GM23248 (cell line): Measurements from ENCODE around the gene RNF214. TPM values are rescaled to one million over a fixed set of nuclear protein-coding genes. Genes with fewer than 3 reads are reported as not detected.
A peak's percentile ranks its signal among the peaks of the same experiment; 100 is the strongest.
"Not testable (repeated sequence)": the region's sequence is repeated elsewhere in the genome, so short reads cannot be mapped to it uniquely, and the experiment has no call there.

Source experiments
- DNase-seq: peaks from one replicate; pipeline ENCODE4 v3.0.0-alpha.2; 2015
- H2AFZ ChIP-seq: fragments of 200-600 bp; sonication (generic); 2 replicates; pipeline ENCODE4 v1.6.1; 2016; ENCODE audit warnings: antibody characterized with exemption
- H3F3A ChIP-seq: fragments of 200-600 bp; sonication (generic); 2 replicates; pipeline ENCODE4 v1.6.1; 2016; ENCODE audit warnings: mild to moderate bottlenecking, antibody characterized with exemption, mixed run types; ENCODE audit not compliant: insufficient read depth
- H3K27ac ChIP-seq: fragments of 200-600 bp; sonication (generic); 2 replicates; pipeline ENCODE4 v1.5.1; 2016; ENCODE audit warnings: mild to moderate bottlenecking
- H3K27me3 ChIP-seq: fragments of 200-600 bp; sonication (generic); replicated peaks from 2 replicates; pipeline ENCODE4 v1.6.1; 2016; ENCODE audit warnings: mild to moderate bottlenecking; ENCODE audit not compliant: insufficient read depth
- H3K36me3 ChIP-seq: fragments of 200-600 bp; sonication (generic); 2 replicates; pipeline ENCODE4 v1.6.1; 2016; ENCODE audit warnings: low read depth, mild to moderate bottlenecking
- H3K4me1 ChIP-seq: fragments of 200-600 bp; sonication (generic); 2 replicates; pipeline ENCODE4 v1.6.1; 2016; ENCODE audit warnings: mild to moderate bottlenecking; ENCODE audit not compliant: insufficient read depth
- H3K4me2 ChIP-seq: fragments of 200-600 bp; sonication (generic); one replicate; pipeline ENCODE4 v1.6.1; 2016; ENCODE audit warnings: mild to moderate bottlenecking; ENCODE audit not compliant: unreplicated experiment
- H3K4me3 ChIP-seq: fragments of 200-600 bp; sonication (generic); 2 replicates; pipeline ENCODE4 v1.5.1; 2016; ENCODE audit warnings: mild to moderate bottlenecking
- H3K79me2 ChIP-seq: fragments of 200-600 bp; sonication (generic); 2 replicates; pipeline ENCODE4 v1.6.1; 2016; ENCODE audit warnings: mild to moderate bottlenecking; ENCODE audit not compliant: insufficient read depth
- H3K9ac ChIP-seq: fragments of 200-600 bp; sonication (generic); 2 replicates; pipeline ENCODE4 v1.6.1; 2016; ENCODE audit warnings: mild to moderate bottlenecking
- H3K9me2 ChIP-seq: fragments of 200-600 bp; sonication (generic); 2 replicates; pipeline ENCODE4 v1.6.1; 2016; ENCODE audit warnings: mixed run types, mild to moderate bottlenecking, moderate library complexity; ENCODE audit not compliant: insufficient read depth
- H3K9me3 ChIP-seq: fragments of 200-600 bp; sonication (generic); one replicate; pipeline ENCODE4 v1.6.1; 2017; ENCODE audit warnings: low read depth
- H4K20me1 ChIP-seq: fragments of 200-600 bp; sonication (generic); 2 replicates; pipeline ENCODE4 v1.6.0; 2016; ENCODE audit not compliant: insufficient read depth
- EZH2 ChIP-seq: fragments of 200-600 bp; sonication (generic); IDR thresholded peaks from 2 replicates; pipeline ENCODE4 v1.6.1; 2018; ENCODE audit warnings: antibody characterized with exemption, mild to moderate bottlenecking; ENCODE audit not compliant: insufficient read depth, poor library complexity, severe bottlenecking
- EZH2phosphoT487 ChIP-seq: fragments of 200-600 bp; sonication (generic); IDR thresholded peaks from 2 replicates; pipeline ENCODE4 v1.6.1; 2018; ENCODE audit warnings: antibody characterized with exemption, moderate library complexity, mild to moderate bottlenecking, low read depth; ENCODE audit not compliant: insufficient read depth
- WGBS, 2 experiments: methylation state at CpG; one replicate each; pipeline ENCODE4 v1.1.6; 2015 to 2017; ENCODE audit warnings: low lambda C conversion rate in 2 of 2, low coverage in 1 of 2; ENCODE audit errors: missing lambda C conversion rate in 2 of 2; 5-methylcytosine and 5-hydroxymethylcytosine counted together
- in situ Hi-C: fragments of 300-500 bp; cut with MboI; formaldehyde crosslinking; loops from 2 replicates; pipeline ENCODE4 v1.15.0; 2020
- polyA plus RNA-seq: library from polyadenylated mRNA; unstranded; fragments of >200 nt; fragmentation: Nextera tagmentation; extraction: Ambion mirVana; gene quantifications from 2 replicates; pipeline ENCODE4 v1.2.1, GENCODE V29; 2016
- total RNA-seq: library from RNA; depleted of rRNA; stranded (reverse); fragments of >200 nt; shearing (Covaris generic); gene quantifications from 2 replicates; pipeline ENCODE4 v1.2.3, GENCODE V29; 2014

RNF214 gene
- total and polyA plus RNA-seq, 2 experiments from 2014 or later = 5.8 to 11.3 TPM

DNA sequence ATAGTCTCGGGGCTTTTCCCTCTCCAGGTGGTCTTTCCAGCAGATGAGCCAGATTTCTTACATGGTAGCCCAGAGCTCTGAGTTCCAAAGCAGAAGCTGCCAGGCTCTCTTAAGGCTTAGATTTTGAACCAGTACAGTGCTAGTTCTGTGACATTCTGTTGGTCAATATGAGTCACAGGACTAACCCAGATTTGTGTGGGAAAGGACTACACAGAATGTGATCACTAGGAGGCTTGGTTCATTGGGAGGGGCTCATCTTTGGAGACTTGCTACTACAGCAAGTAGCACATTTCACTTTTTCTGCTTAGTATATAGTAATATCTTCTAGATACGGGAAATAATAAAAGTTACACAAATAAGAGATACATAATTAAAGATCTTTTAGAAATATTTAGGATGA lies 24.1 kb downstream of the RNF214 start:
- H3K4me2 ChIP-seq = no peak overlapping the region
- H3K9me3 ChIP-seq = no peaks in the 10 kb centered on the region
- H3K27ac ChIP-seq = peak overlapping the region; percentile 32; the same call in 1 of the 2 replicates
- H3K4me1 ChIP-seq = peaks cover 27% of the 10 kb centered on the region
- DNase-seq = peak; percentile 82
- no peak overlapping the region for H2AFZ ChIP-seq
- no peak for TF ChIP-seq EZH2
- no peak for TF ChIP-seq EZH2phosphoT487
- no peaks in the 10 kb centered on the region for H3K9me2 ChIP-seq
- no peak overlapping the region for H3K9ac ChIP-seq
- 42 to 50% methylated on average over 2 of the region's 2 CpGs for WGBS, 2 experiments
- H3F3A ChIP-seq = peaks cover 23% of the 10 kb centered on the region
- no peak overlapping the region for H3K4me3 ChIP-seq
- H4K20me1 ChIP-seq = no peaks in the 10 kb centered on the region
- in situ Hi-C loops = no loop called here
- no peaks in the 10 kb centered on the region for H3K79me2 ChIP-seq
- H3K27me3 ChIP-seq = no peaks in the 10 kb centered on the region
- peaks cover 14% of the 10 kb centered on the region; the same call in 1 of the 2 replicates for H3K36me3 ChIP-seq

DNA sequence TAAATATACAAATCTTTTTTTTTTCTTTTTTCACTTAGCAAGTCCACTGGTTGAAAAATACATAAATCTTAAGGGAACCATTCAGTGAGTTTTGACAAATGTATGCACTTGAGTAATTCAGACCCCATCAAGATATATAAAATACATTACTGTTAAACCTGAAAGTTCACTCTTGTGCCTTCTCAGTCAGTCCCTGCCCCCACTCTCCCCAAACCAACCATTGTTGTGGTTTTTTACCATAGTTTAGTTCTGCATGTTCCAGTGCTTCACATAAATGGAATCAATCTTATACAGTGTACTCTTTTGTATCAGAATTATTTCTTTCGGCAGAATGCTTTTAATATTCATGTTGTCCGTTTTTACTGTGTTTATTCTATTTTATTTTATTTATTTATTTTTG lies 26.1 kb downstream of the RNF214 start:
- Histone ChIP-seq H3K9ac (no peak overlapping the region), H3K9me3 (no peaks in the 10 kb centered on the region), H3K27ac (peak overlapping the region; percentile 54), H4K20me1 (no peaks in the 10 kb centered on the region), H3K36me3 (peaks cover 8% of the 10 kb centered on the region; the same call in 1 of the 2 replicates), H3K4me1 (peaks cover 27% of the 10 kb centered on the region), H3K79me2 (no peaks in the 10 kb centered on the region), H3K9me2 (no peaks in the 10 kb centered on the region), H3K4me3 (no peak overlapping the region), H3K4me2 (peak overlapping the region; percentile 39), H3F3A (peaks cover 23% of the 10 kb centered on the region), H2AFZ (no peak overlapping the region), H3K27me3 (no peaks in the 10 kb centered on the region)
- no peak for TF ChIP-seq EZH2phosphoT487
- TF ChIP-seq EZH2 = no peak
- DNase-seq = no peak
- in situ Hi-C loops = no loop called here
- WGBS, 2 experiments = 74 to 83% methylated on average over 2 of the region's 2 CpGs

DNA sequence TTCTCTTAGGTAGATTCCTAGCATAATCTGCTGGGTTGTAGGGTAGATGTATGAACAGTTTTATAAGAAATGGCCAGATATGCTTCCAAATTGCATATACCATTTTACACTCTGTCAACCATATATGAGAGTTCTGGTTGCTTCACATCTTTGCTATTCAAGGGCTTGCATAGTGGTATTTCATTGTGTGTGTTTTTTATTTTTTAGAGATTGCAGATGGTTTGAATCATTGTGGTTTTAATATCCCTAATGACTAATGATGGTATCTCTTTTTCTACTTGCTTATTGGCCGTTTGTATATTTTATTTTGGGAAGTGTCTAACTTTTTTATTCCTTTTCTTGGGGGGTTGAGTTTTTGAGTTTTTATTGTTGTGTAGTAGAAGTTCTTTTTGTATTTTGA lies 26.9 kb downstream of the RNF214 start:
- peak overlapping the region; percentile 54 for H3K27ac ChIP-seq
- in situ Hi-C loops = no loop called here

DNA sequence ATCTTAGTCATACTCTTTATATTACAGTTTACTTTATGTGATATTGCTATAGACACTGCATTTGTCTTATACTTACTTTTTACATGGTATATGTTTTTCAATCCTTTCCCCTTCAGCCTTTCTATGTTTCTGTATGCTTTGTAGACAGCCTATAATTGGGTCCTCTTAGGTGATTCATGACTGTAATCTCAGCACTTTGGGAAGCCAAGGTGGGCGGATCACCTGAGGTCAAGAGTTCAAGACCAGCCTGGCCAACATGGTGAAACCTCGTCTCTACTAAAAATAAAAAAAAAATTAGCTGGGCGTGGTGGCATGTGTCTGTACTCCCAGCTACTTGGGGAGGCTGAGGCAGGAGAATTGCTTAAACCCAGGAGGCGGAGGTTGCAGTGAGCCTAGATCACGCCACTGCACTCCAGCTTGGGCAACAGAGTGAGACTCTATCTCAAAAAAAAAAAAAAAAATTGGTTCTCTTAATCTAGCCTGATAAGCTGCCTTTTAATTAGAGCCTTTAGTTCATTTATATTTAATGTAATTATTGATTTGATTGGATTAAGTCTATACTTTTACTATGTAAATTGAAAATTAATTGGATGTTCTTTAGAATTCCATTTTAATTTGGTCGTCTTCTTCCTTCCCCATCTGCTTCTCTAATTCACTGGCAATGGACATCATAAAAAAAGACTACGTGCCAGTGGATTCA lies 32.3 kb downstream of the RNF214 start:
- H3K27ac ChIP-seq, DNase-seq, H3F3A ChIP-seq, H3K79me2 ChIP-seq, H3K9me3 ChIP-seq, H3K27me3 ChIP-seq, in situ Hi-C loops, H3K4me2 ChIP-seq, H2AFZ ChIP-seq, H3K4me1 ChIP-seq, H3K9me2 ChIP-seq, H3K36me3 ChIP-seq, H4K20me1 ChIP-seq, H3K4me3 ChIP-seq, H3K9ac ChIP-seq: not testable (repeated sequence)
- 93 to 95% methylated on average over 7 of the region's 7 CpGs for WGBS, 2 experiments

More for the DNA sequence above, 26.9 kb downstream of the RNF214 start:
- Histone ChIP-seq H3K9me2 (no peaks in the 10 kb centered on the region), H3K4me2 (peak overlapping the region; percentile 47), H3K27me3 (no peaks in the 10 kb centered on the region), H3K79me2 (no peaks in the 10 kb centered on the region), H3K4me3 (0 out of 2 replicates have a peak overlapping the region, but pooled peaks have one; percentile 26), H3K9ac (no peak overlapping the region), H3K36me3 (0 out of 2 replicates have a peak, but pooled peaks cover 4% of the 10 kb centered on the region), H3K4me1 (peaks cover 27% of the 10 kb centered on the region), H3K9me3 (no peaks in the 10 kb centered on the region), H4K20me1 (no peaks in the 10 kb centered on the region), H2AFZ (no peak overlapping the region), H3F3A (peaks cover 23% of the 10 kb centered on the region)
- TF ChIP-seq EZH2phosphoT487 (0 out of 2 replicates have a peak, but pooled peaks have one; percentile 20), EZH2 (no peak)
- 3 to 5% methylated on average over 1 of the region's 1 CpG for WGBS, 2 experiments
- peak; percentile 85 for DNase-seq
